HEK293 (cell line): ENCODE measurements around the gene MAGI2.

Source experiments
- CTCF ChIA-PET: fragments of 350-600 bp; formaldehyde crosslinking; extraction: SDS; loops from one replicate; lab custom pipeline; 2021; ENCODE audit warnings: antibody characterized with exemption; lab: Yijun Ruan, JAX
- POLR2A ChIA-PET: fragments of 300-600 bp; formaldehyde crosslinking; extraction: SDS; loops from one replicate; lab custom pipeline; 2020; ENCODE audit warnings: antibody characterized with exemption, inconsistent platforms; lab: Yijun Ruan, JAX
- H3K27ac ChIP-seq: fragments of 200-500 bp; sonication (Bioruptor generic); 2 replicates; pipeline ENCODE4 v1.5.1; 2014; ENCODE audit warnings: low read depth, low read length, control low read depth, inconsistent platforms; ENCODE audit errors: extremely low read depth
- H3K36me3 ChIP-seq, 2 experiments: fragments of 200-500 bp in 1 of 2; sonication (Bioruptor generic) in 1 of 2; 1 replicate in 1 of 2; 2 replicates in 1 of 2; pipeline ENCODE4 v1.5.1; 2014 to 2017; ENCODE audit warnings: inconsistent platforms in 2 of 2, low read length in 2 of 2; ENCODE audit not compliant: control insufficient read depth in 2 of 2, insufficient read depth in 1 of 2
- H3K4me1 ChIP-seq: fragments of 200-500 bp; sonication (Bioruptor generic); 2 replicates; pipeline ENCODE4 v1.5.1; 2014; ENCODE audit warnings: mild to moderate bottlenecking, low read length, inconsistent platforms; ENCODE audit not compliant: control insufficient read depth, insufficient read depth
- H3K4me3 ChIP-seq: 2 replicates; pipeline ENCODE4 v1.5.1; 2011; ENCODE audit warnings: low read depth, mild to moderate bottlenecking, control low read depth, low read length, moderate library complexity
- H3K9me3 ChIP-seq: fragments of 200-500 bp; sonication (Bioruptor generic); 2 replicates; pipeline ENCODE4 v1.5.1; 2014; ENCODE audit warnings: low read depth, low read length, inconsistent platforms; ENCODE audit not compliant: control insufficient read depth, insufficient read depth
- BCL11A ChIP-seq: fragments of 450-650 bp; formaldehyde crosslinking; IDR thresholded peaks from 2 replicates; pipeline ENCODE4 v1.5.1; 2016; ENCODE audit warnings: low read depth, missing biosample characterization, missing genetic modification characterization
- GLI2 ChIP-seq: fragments of 450-650 bp; formaldehyde crosslinking; IDR thresholded peaks from 2 replicates; pipeline ENCODE4; 2017; ENCODE audit warnings: missing biosample characterization, missing genetic modification characterization, low read depth, borderline replicate concordance
- GLIS1 ChIP-seq: fragments of 450-650 bp; formaldehyde crosslinking; IDR thresholded peaks from 2 replicates; pipeline ENCODE4 v1.5.1; 2016; ENCODE audit warnings: missing biosample characterization, missing genetic modification characterization
- KLF9 ChIP-seq: fragments of 450-650 bp; formaldehyde crosslinking; IDR thresholded peaks from 2 replicates; pipeline ENCODE4 v1.5.1; 2016; ENCODE audit warnings: missing biosample characterization, missing genetic modification characterization, low read depth
- SETDB1 ChIP-seq: IDR thresholded peaks from one replicate; pipeline ENCODE4 v1.6.1; 2017; ENCODE audit warnings: mild to moderate bottlenecking, low read length, moderate library complexity, mixed read lengths; ENCODE audit not compliant: insufficient read length
- ZBTB1 ChIP-seq: fragments of 450-650 bp; formaldehyde crosslinking; IDR thresholded peaks from 2 replicates; pipeline ENCODE4 v1.5.1; 2016; ENCODE audit warnings: missing biosample characterization, missing genetic modification characterization
- ZBTB10 ChIP-seq: fragments of 450-650 bp; formaldehyde crosslinking; IDR thresholded peaks from 2 replicates; pipeline ENCODE4 v1.5.1; 2016; ENCODE audit warnings: missing biosample characterization, missing genetic modification characterization
- ZFP41 ChIP-seq: fragments of 450-650 bp; formaldehyde crosslinking; IDR thresholded peaks from 2 replicates; pipeline ENCODE4 v1.5.1; 2016; ENCODE audit warnings: missing biosample characterization, missing genetic modification characterization, borderline replicate concordance
- ZNF133 ChIP-seq: fragments of 450-650 bp; formaldehyde crosslinking; IDR thresholded peaks from 2 replicates; pipeline ENCODE4 v1.5.1; 2016; ENCODE audit warnings: missing biosample characterization, missing genetic modification characterization
- ZNF2 ChIP-seq: fragments of 450-650 bp; formaldehyde crosslinking; IDR thresholded peaks from 2 replicates; pipeline ENCODE4 v1.5.1; 2016; ENCODE audit warnings: missing biosample characterization, missing genetic modification characterization
- ZNF202 ChIP-seq: fragments of 450-650 bp; formaldehyde crosslinking; IDR thresholded peaks from 2 replicates; pipeline ENCODE4 v1.5.1; 2016; ENCODE audit warnings: missing biosample characterization, missing genetic modification characterization, borderline replicate concordance
- ZNF221 ChIP-seq: fragments of 450-650 bp; formaldehyde crosslinking; IDR thresholded peaks from 2 replicates; pipeline ENCODE4 v1.5.1; 2017; ENCODE audit warnings: missing biosample characterization, missing genetic modification characterization, borderline replicate concordance
- ZNF223 ChIP-seq: fragments of 450-650 bp; formaldehyde crosslinking; IDR thresholded peaks from 2 replicates; pipeline ENCODE4 v1.5.1; 2016; ENCODE audit warnings: missing biosample characterization, missing genetic modification characterization
- ZNF518A ChIP-seq: fragments of 450-650 bp; formaldehyde crosslinking; conservative IDR thresholded peaks from 2 replicates; pipeline ENCODE4 v1.5.1; 2016; ENCODE audit warnings: low read depth, missing biosample characterization, missing genetic modification characterization
- ZNF610 ChIP-seq: fragments of 450-650 bp; formaldehyde crosslinking; IDR thresholded peaks from 2 replicates; pipeline ENCODE4 v1.5.1; 2016; ENCODE audit warnings: missing biosample characterization, missing genetic modification characterization, borderline replicate concordance
- TF ChIP-seq, protein P1 (sequence below): fragments of 450-650 bp; formaldehyde crosslinking; IDR thresholded peaks from 2 replicates; pipeline ENCODE4 v1.5.1; 2017; ENCODE audit warnings: missing biosample characterization, missing genetic modification characterization
- TF ChIP-seq, protein P2 (sequence below): fragments of 450-650 bp; IDR thresholded peaks from 2 replicates; pipeline ENCODE4 v1.5.1; 2018; ENCODE audit warnings: missing biosample characterization, mild to moderate bottlenecking, missing genetic modification characterization
- TF ChIP-seq, protein P3 (sequence below): fragments of 450-650 bp; formaldehyde crosslinking; IDR thresholded peaks from 2 replicates; pipeline ENCODE4 v1.5.1; 2016; ENCODE audit warnings: missing biosample characterization, missing genetic modification characterization

MAGI2 gene

DNA sequence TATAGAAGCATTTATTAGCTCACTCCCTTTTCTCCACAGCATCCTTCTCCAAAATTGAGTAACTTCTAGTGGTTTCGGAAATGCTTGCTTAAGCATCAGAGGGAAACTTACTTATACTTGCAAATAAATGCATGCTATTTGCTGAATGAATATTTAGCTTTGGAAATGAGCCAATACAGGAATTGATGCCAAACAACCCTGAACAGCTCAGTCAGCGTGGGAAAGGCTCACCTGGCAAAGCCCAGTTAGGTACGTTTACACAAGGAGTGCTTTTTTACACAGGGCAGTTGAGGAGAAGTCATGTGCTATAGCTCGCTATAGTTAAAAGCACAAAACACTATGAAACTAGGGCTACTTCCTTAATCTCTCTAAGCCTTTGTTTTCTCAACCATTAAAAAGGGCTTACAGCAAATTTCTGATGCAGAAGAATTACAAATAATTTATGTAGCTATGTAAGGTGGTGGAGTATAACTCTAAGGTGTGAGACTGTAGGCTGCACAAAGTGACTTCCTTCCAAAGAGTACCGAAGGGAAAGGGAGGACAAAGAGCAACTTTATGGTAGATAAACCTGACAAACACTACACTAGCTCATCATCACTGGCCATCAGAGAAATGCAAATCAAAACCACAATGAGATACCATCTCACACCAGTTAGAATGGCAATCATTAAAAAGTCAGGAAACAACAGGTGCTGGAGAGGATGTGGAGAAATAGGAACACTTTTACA, 1156.7 kb downstream of the MAGI2 start:
- Histone ChIP-seq H3K27ac (no peak overlapping the region), H3K9me3 (no peaks in the 10 kb centered on the region), H3K4me1 (no peaks in the 10 kb centered on the region), H3K36me3 (no peaks in the 10 kb centered on the region), H3K4me3 (no peak overlapping the region)
- TF ChIP-seq, protein P1, sequence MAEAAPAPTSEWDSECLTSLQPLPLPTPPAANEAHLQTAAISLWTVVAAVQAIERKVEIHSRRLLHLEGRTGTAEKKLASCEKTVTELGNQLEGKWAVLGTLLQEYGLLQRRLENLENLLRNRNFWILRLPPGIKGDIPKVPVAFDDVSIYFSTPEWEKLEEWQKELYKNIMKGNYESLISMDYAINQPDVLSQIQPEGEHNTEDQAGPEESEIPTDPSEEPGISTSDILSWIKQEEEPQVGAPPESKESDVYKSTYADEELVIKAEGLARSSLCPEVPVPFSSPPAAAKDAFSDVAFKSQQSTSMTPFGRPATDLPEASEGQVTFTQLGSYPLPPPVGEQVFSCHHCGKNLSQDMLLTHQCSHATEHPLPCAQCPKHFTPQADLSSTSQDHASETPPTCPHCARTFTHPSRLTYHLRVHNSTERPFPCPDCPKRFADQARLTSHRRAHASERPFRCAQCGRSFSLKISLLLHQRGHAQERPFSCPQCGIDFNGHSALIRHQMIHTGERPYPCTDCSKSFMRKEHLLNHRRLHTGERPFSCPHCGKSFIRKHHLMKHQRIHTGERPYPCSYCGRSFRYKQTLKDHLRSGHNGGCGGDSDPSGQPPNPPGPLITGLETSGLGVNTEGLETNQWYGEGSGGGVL (tag by site-specific recombination), result no peak
- TF ChIP-seq SETDB1 (no peak), ZNF518A (tag by site-specific recombination) (no peak), ZBTB10 (tag by site-specific recombination) (no peak), ZNF221 (tag by site-specific recombination) (no peak), BCL11A (tag by site-specific recombination) (no peak), ZNF202 (tag by site-specific recombination) (no peak), GLIS1 (tag by site-specific recombination) (no peak)
- TF ChIP-seq, protein P2, sequence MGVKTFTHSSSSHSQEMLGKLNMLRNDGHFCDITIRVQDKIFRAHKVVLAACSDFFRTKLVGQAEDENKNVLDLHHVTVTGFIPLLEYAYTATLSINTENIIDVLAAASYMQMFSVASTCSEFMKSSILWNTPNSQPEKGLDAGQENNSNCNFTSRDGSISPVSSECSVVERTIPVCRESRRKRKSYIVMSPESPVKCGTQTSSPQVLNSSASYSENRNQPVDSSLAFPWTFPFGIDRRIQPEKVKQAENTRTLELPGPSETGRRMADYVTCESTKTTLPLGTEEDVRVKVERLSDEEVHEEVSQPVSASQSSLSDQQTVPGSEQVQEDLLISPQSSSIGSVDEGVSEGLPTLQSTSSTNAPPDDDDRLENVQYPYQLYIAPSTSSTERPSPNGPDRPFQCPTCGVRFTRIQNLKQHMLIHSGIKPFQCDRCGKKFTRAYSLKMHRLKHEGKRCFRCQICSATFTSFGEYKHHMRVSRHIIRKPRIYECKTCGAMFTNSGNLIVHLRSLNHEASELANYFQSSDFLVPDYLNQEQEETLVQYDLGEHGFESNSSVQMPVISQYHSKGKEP, result no peak
- ChIA-PET POLR2A (no interaction called here), CTCF (no interaction called here)

GRCh38 chr7:78296046-78296597, 1157.3 kb downstream of the MAGI2 start:
- no peaks in the 10 kb centered on the region for H3K36me3 ChIP-seq
- H3K4me3 ChIP-seq, result no peak overlapping the region
- no peak overlapping the region for H3K27ac ChIP-seq
- ChIA-PET CTCF (no interaction called here), POLR2A (no interaction called here)
- H3K9me3 ChIP-seq, result no peaks in the 10 kb centered on the region
- no peaks in the 10 kb centered on the region for H3K4me1 ChIP-seq
- TF ChIP-seq KLF9 (tag by site-specific recombination), result no peak
- no peak for TF ChIP-seq ZBTB1
- TF ChIP-seq, protein P2, result no peak
- no peak for TF ChIP-seq ZNF2 (tag by site-specific recombination)
- TF ChIP-seq GLI2, result no peak
- TF ChIP-seq, protein P3, sequence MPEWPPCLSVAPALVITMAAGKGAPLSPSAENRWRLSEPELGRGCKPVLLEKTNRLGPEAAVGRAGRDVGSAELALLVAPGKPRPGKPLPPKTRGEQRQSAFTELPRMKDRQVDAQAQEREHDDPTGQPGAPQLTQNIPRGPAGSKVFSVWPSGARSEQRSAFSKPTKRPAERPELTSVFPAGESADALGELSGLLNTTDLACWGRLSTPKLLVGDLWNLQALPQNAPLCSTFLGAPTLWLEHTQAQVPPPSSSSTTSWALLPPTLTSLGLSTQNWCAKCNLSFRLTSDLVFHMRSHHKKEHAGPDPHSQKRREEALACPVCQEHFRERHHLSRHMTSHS (tag by site-specific recombination), result no peak
- no peak for TF ChIP-seq ZNF223 (tag by site-specific recombination)
- no peak for TF ChIP-seq ZFP41
- TF ChIP-seq ZNF133, result no peak
- no peak for TF ChIP-seq ZNF610 (tag by site-specific recombination)
